ENCODE measurements around the gene CIAO3.
"Not testable (repeated sequence)": the region's sequence is repeated elsewhere in the genome, so short reads cannot be mapped to it uniquely, and the experiment has no call there.

Gene CIAO3

GRCh38 chr16:766008-766819 lies 25.4 kb upstream of the CIAO3 start:
- no peak overlapping the region for H3K27ac Mint-ChIP-seq
- no peaks in the 10 kb centered on the region for H3K9me3 Mint-ChIP-seq
- DNase-seq (no peak), ATAC-seq (no peak)
- no peaks in the 10 kb centered on the region for H3K4me1 Mint-ChIP-seq
- no peak overlapping the region for H3K4me3 Mint-ChIP-seq
- no peaks in the 10 kb centered on the region for H3K27me3 Mint-ChIP-seq

GRCh38 chr16:765488-765865 lies 24.7 kb upstream of the CIAO3 start:
- no peak for ATAC-seq
- H3K4me1 Mint-ChIP-seq = no peaks in the 10 kb centered on the region
- H3K4me3 Mint-ChIP-seq = no peak overlapping the region
- H3K27ac Mint-ChIP-seq = no peak overlapping the region
- no peaks in the 10 kb centered on the region for H3K27me3 Mint-ChIP-seq
- no peaks in the 10 kb centered on the region for H3K9me3 Mint-ChIP-seq
- DNase-seq = no peak

GRCh38 chr16:764848-765487 lies 24.2 kb upstream of the CIAO3 start:
- ATAC-seq (no peak), DNase-seq (no peak)
- H3K4me1 Mint-ChIP-seq = no peaks in the 10 kb centered on the region
- no peak overlapping the region for H3K27ac Mint-ChIP-seq
- H3K9me3 Mint-ChIP-seq = no peaks in the 10 kb centered on the region
- no peaks in the 10 kb centered on the region for H3K27me3 Mint-ChIP-seq
- no peak overlapping the region for H3K4me3 Mint-ChIP-seq

- Mint-ChIP-seq H3K27ac (no peak overlapping the region), H3K4me1 (no peaks in the 10 kb centered on the region), H3K9me3 (no peaks in the 10 kb centered on the region), H3K4me3 (no peak overlapping the region), H3K27me3 (no peaks in the 10 kb centered on the region)
- DNase-seq (no peak), ATAC-seq (no peak)
Measured at GRCh38 chr16:764184-764750, 23.5 kb upstream of the CIAO3 start.

- H3K4me1 Mint-ChIP-seq = no peaks in the 10 kb centered on the region
- no peak for ATAC-seq
- no peaks in the 10 kb centered on the region for H3K9me3 Mint-ChIP-seq
- DNase-seq = no peak
- no peak overlapping the region for H3K27ac Mint-ChIP-seq
- H3K4me3 Mint-ChIP-seq = no peak overlapping the region
- H3K27me3 Mint-ChIP-seq = no peaks in the 10 kb centered on the region
Measured at GRCh38 chr16:763369-764183, 22.8 kb upstream of the CIAO3 start.

- peaks cover 4% of the 10 kb centered on the region for H3K27me3 Mint-ChIP-seq
- H3K27ac Mint-ChIP-seq = no peak overlapping the region
- peaks cover 1% of the 10 kb centered on the region for H3K4me1 Mint-ChIP-seq
- H3K4me3 Mint-ChIP-seq = no peak overlapping the region
- H3K9me3 Mint-ChIP-seq = no peaks in the 10 kb centered on the region
- ATAC-seq = no peak
- DNase-seq = no peak
Measured at GRCh38 chr16:762595-763268, 21.9 kb upstream of the CIAO3 start.

- Mint-ChIP-seq H3K27ac (no peak overlapping the region), H3K9me3 (no peaks in the 10 kb centered on the region), H3K4me3 (no peak overlapping the region), H3K4me1 (peaks cover 6% of the 10 kb centered on the region), H3K27me3 (peaks cover 13% of the 10 kb centered on the region)
- ATAC-seq (no peak), DNase-seq (no peak)
Measured at GRCh38 chr16:761625-762513, 21.1 kb upstream of the CIAO3 start.

- ATAC-seq (no peak), DNase-seq (no peak)
- Mint-ChIP-seq H3K4me1 (peaks cover 6% of the 10 kb centered on the region), H3K27ac (no peak within 1 kb of the TSS), H3K4me3 (no peak within 1 kb of the TSS), H3K27me3 (peaks cover 20% of the 10 kb centered on the region), H3K9me3 (no peaks in the 10 kb centered on the region)
Measured at GRCh38 chr16:760545-761343, 19.9 kb upstream of the CIAO3 start, which contains the start of gene MSLN. Gene MSLN (plus strand): TSS chr16:760734. CDS start chr16:762681, 1,947 bp downstream.

- DNase-seq (no peak), ATAC-seq (no peak)
- H3K4me3 Mint-ChIP-seq = no peak overlapping the region
- peaks cover 6% of the 10 kb centered on the region for H3K4me1 Mint-ChIP-seq
- H3K27ac Mint-ChIP-seq = no peak overlapping the region
- no peaks in the 10 kb centered on the region for H3K9me3 Mint-ChIP-seq
- peaks cover 20% of the 10 kb centered on the region for H3K27me3 Mint-ChIP-seq
Measured at GRCh38 chr16:760065-760464, 19.3 kb upstream of the CIAO3 start.

GRCh38 chr16:759110-759910 lies 18.5 kb upstream of the CIAO3 start:
- Mint-ChIP-seq H3K4me1 (peaks cover 6% of the 10 kb centered on the region), H3K9me3 (no peaks in the 10 kb centered on the region), H3K27ac (no peak overlapping the region), H3K27me3 (peaks cover 20% of the 10 kb centered on the region), H3K4me3 (no peak overlapping the region)
- no peak for DNase-seq
- ATAC-seq = no peak

GRCh38 chr16:756428-756827 lies 15.6 kb upstream of the CIAO3 start:
- ATAC-seq (no peak), DNase-seq (no peak)
- no peak overlapping the region for H3K27ac Mint-ChIP-seq
- H3K4me3 Mint-ChIP-seq = no peak overlapping the region
- H3K9me3 Mint-ChIP-seq = no peaks in the 10 kb centered on the region
- H3K4me1 Mint-ChIP-seq = peaks cover 6% of the 10 kb centered on the region
- H3K27me3 Mint-ChIP-seq = peaks cover 20% of the 10 kb centered on the region

- H3K4me3 Mint-ChIP-seq = no peak overlapping the region
- peaks cover 6% of the 10 kb centered on the region for H3K4me1 Mint-ChIP-seq
- ATAC-seq = no peak
- H3K27me3 Mint-ChIP-seq = peaks cover 20% of the 10 kb centered on the region
- no peak overlapping the region for H3K27ac Mint-ChIP-seq
- H3K9me3 Mint-ChIP-seq = no peaks in the 10 kb centered on the region
- DNase-seq = no peak
Measured at GRCh38 chr16:754656-755055, 13.9 kb upstream of the CIAO3 start.

- not testable (repeated sequence) for H3K4me1 Mint-ChIP-seq, DNase-seq, H3K9me3 Mint-ChIP-seq, H3K27ac Mint-ChIP-seq, H3K4me3 Mint-ChIP-seq, ATAC-seq
- peaks cover 20% of the 10 kb centered on the region for H3K27me3 Mint-ChIP-seq
Measured at GRCh38 chr16:754121-754607, 13.4 kb upstream of the CIAO3 start.

Data from stimulated activated naive CD8-positive, alpha-beta T cell treated with anti-CD3 and anti-CD28 coated beads, Interleukin-15, amount 100 ng/mL, for 72 hours (primary cell).